K562 (cell line): Measurements from ENCODE around the gene ILKAP. TPM values are rescaled to one million over a fixed set of nuclear protein-coding genes. Genes with fewer than 3 reads are reported as not detected.

ENCODE experiments used
- ASH1L ChIP-seq: fragments of 450-650 bp; IDR thresholded peaks from 2 replicates; pipeline ENCODE4 v1.6.1; 2018; ENCODE audit warnings: borderline replicate concordance, mild to moderate bottlenecking, low read depth; ENCODE audit not compliant: partially characterized antibody
- BCL6 ChIP-seq: fragments of 250-450 bp; sonication (Bioruptor Pico); IDR thresholded peaks from 2 replicates; pipeline ENCODE4 v1.4.0; 2020
- BRF1 ChIP-seq: IDR thresholded peaks from 3 replicates; pipeline ENCODE4 v1.6.1; 2011; ENCODE audit warnings: borderline replicate concordance, mild to moderate bottlenecking; ENCODE audit not compliant: insufficient read length; ENCODE audit errors: extremely low read depth
- CBX3 ChIP-seq, 2 experiments: IDR thresholded peaks; 1 replicate in 1 of 2; 2 replicates in 1 of 2; pipeline ENCODE4 v1.6.1; 2012; ENCODE audit warnings: inconsistent platforms in 2 of 2, low read length in 2 of 2, borderline replicate concordance in 1 of 2, control low read depth in 1 of 2
- GATA2 ChIP-seq: sonication (generic); formaldehyde crosslinking; IDR thresholded peaks from 2 replicates; pipeline ENCODE4 v1.4.0; 2020; ENCODE audit warnings: mild to moderate bottlenecking, missing genetic modification reagents
- HIVEP1 ChIP-seq: fragments of 250-450 bp; sonication (Bioruptor Pico); IDR thresholded peaks from 2 replicates; pipeline ENCODE4 v1.4.0; 2020; ENCODE audit warnings: mild to moderate bottlenecking
- HNRNPLL ChIP-seq: fragments of 200-400 bp; formaldehyde crosslinking; IDR thresholded peaks from 2 replicates; pipeline ENCODE4 v1.6.1; 2017; ENCODE audit warnings: low read length, low read depth, mild to moderate bottlenecking; ENCODE audit not compliant: poor library complexity, severe bottlenecking
- KLF13 ChIP-seq: fragments of 450-650 bp; IDR thresholded peaks from 2 replicates; pipeline ENCODE4 v1.6.1; 2016; ENCODE audit warnings: missing genetic modification characterization, low read depth, mild to moderate bottlenecking, missing compliant biosample characterization, moderate library complexity, borderline replicate concordance
- LCOR ChIP-seq: sonication (generic); formaldehyde crosslinking; IDR thresholded peaks from 2 replicates; pipeline ENCODE4 v1.8.0; 2022; ENCODE audit warnings: mild to moderate bottlenecking, missing genetic modification reagents
- MTA1 ChIP-seq: fragments of 450-650 bp; IDR thresholded peaks from 2 replicates; pipeline ENCODE4 v1.6.1; 2017; ENCODE audit warnings: borderline replicate concordance
- NFIC ChIP-seq: fragments of 450-650 bp; IDR thresholded peaks from 2 replicates; pipeline ENCODE4 v1.6.1; 2017; ENCODE audit warnings: mild to moderate bottlenecking, inconsistent platforms
- PTRF ChIP-seq: fragments of 450-650 bp; IDR thresholded peaks from 2 replicates; pipeline ENCODE4 v1.6.1; 2016; ENCODE audit warnings: mild to moderate bottlenecking, missing genetic modification characterization, missing compliant biosample characterization
- SMARCE1 ChIP-seq: fragments of 450-650 bp; IDR thresholded peaks from 2 replicates; pipeline ENCODE4 v1.7.1; 2016; ENCODE audit warnings: mild to moderate bottlenecking
- TBL1XR1 ChIP-seq, 2 experiments: IDR thresholded peaks; 2 replicates each; pipeline ENCODE4 v1.6.1; 2012; ENCODE audit warnings: improper control_type of control experiment in 2 of 2, low read length in 2 of 2, mild to moderate bottlenecking in 1 of 2
- WHSC1 ChIP-seq: IDR thresholded peaks from one replicate; pipeline ENCODE4 v1.6.1; 2012; ENCODE audit warnings: low read length, control low read depth, inconsistent platforms
- ZBTB1 ChIP-seq: sonication (generic); formaldehyde crosslinking; IDR thresholded peaks from 2 replicates; pipeline ENCODE4 v1.8.1; 2023; ENCODE audit warnings: missing genetic modification reagents, low read depth, mild to moderate bottlenecking, borderline replicate concordance
- ZFP1 ChIP-seq: fragments of 450-650 bp; formaldehyde crosslinking; IDR thresholded peaks from 2 replicates; pipeline ENCODE4 v1.4.0; 2020; ENCODE audit warnings: mild to moderate bottlenecking, mixed read lengths
- ZNF12 ChIP-seq: sonication (generic); formaldehyde crosslinking; IDR thresholded peaks from 2 replicates; pipeline ENCODE4 v1.4.0; 2020; ENCODE audit warnings: mild to moderate bottlenecking, missing genetic modification reagents
- ZNF764 ChIP-seq: fragments of 250-450 bp; sonication (Bioruptor Pico); IDR thresholded peaks from 2 replicates; pipeline ENCODE4 v1.4.0; 2020; ENCODE audit warnings: low read depth, mild to moderate bottlenecking, moderate library complexity
- ZNF778 ChIP-seq: fragments of 450-650 bp; formaldehyde crosslinking; IDR thresholded peaks from 2 replicates; pipeline ENCODE4 v1.4.0; 2020; ENCODE audit warnings: mild to moderate bottlenecking, moderate library complexity
- polyA plus RNA-seq, 8 experiments: library from polyadenylated mRNA; depleted of rRNA in 4 of 8; stranded (reverse) in 5 of 8; unstranded in 3 of 8; fragments of >200 nt; fragmentation: Nextera tagmentation in 2 of 8; fragmentation: Illumina TruSeq in 1 of 8; extraction: Ambion mirVana in 2 of 8; extraction: Trizol in 1 of 8; gene quantifications; 2 replicates each; pipeline versions ENCODE4 v1.2.1 to v1.2.3, GENCODE V29; 2011 to 2014; ENCODE audit warnings: inconsistent platforms in 1 of 8, missing spikeins in 1 of 8
- total RNA-seq, 7 experiments: library from RNA; depleted of rRNA in 6 of 7; stranded (reverse); fragments of >200 nt in 6 of 7; fragmentation: Illumina TruSeq in 2 of 7; extraction: Trizol in 2 of 7; gene quantifications; 2 replicates each; pipeline versions ENCODE4 v1.2.1 to v1.2.3, GENCODE V29; 2011 to 2021; ENCODE audit warnings: low replicate concordance in 1 of 7
- TF ChIP-seq, protein P1 (sequence below): IDR thresholded peaks from 2 replicates; pipeline ENCODE4 v1.6.1; 2012; ENCODE audit warnings: low read depth, low read length, improper control_type of control experiment, borderline replicate concordance
- TF ChIP-seq, protein P2 (sequence below): fragments of 450-650 bp; IDR thresholded peaks from 2 replicates; pipeline ENCODE4 v1.7.0; 2016; ENCODE audit warnings: borderline replicate concordance
- TF ChIP-seq, protein P3 (sequence below): IDR thresholded peaks from 2 replicates; pipeline ENCODE4 v1.6.1; 2011; ENCODE audit warnings: borderline replicate concordance, low read depth, mild to moderate bottlenecking, moderate library complexity, low read length; ENCODE audit not compliant: insufficient read depth, poor library complexity, severe bottlenecking

ILKAP gene
- total and polyA plus RNA-seq, 9 of the 15 experiments (the other 6 are each of a cell fraction or from before 2014, with no cell fraction given): 3.1 to 43.9 (median 20.7) TPM

DNA sequence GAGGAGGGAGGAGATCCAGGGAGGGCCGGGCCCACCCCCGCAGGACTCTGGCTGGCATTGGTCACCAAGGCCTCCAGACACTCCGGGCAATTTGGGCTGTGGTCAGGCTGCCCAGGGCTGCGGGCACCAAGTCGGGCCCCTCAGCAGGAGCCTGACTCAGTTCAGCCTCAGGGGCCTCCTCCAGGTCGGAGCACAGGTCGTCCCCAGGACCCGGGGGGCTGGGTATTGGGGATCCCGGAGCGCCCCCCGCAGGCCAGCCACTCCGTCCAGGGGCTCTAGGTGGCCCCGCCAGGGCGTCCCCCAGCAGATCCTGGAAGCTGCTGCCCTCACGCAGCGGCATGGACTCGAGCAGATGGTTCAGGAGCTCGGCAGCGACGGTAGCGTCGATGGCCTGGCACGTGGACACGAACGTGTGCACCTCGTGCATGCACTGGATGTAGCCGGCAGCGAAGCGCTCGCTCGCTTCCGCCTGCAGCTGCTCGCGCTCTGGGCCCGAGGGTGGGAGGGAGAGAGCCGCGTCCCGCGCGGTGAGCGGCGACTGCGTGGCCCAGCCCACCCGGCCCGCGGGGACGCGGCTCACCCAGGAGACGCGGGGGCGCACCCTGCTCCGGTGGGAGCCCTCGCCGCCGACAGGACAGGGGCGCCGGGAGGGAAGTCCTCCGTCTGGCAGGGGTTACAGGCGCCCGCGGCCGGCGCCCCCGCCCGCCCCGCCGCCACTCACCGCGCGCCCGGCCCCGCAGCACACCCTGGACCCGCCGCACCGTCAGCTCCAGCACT is 35.5 kb upstream of the ILKAP start (continued):
- TF ChIP-seq, protein P1, sequence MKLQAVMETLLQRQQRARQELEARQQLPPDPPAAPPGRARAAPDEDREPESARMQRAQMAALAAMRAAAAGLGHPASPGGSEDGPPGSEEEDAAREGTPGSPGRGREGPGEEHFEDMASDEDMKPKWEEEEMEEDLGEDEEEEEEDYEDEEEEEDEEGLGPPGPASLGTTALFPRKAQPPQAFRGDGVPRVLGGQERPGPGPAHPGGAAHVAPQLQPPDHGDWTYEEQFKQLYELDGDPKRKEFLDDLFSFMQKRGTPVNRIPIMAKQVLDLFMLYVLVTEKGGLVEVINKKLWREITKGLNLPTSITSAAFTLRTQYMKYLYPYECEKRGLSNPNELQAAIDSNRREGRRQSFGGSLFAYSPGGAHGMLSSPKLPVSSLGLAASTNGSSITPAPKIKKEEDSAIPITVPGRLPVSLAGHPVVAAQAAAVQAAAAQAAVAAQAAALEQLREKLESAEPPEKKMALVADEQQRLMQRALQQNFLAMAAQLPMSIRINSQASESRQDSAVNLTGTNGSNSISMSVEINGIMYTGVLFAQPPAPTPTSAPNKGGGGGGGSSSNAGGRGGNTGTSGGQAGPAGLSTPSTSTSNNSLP: no peak
- TF ChIP-seq BRF1 (no peak), TBL1XR1 (IDR thresholded peaks at IDR 0.05; ENCODE audit: low read length in 2 of 2) (no peak), ZFP1 (CRISPR knock-in tag) (no peak), CBX3 (IDR thresholded peaks at IDR 0.05; ENCODE audit: borderline replicate concordance in 1 of 2, low read length in 2 of 2) (peak in 1 of 2 experiments; percentile 96; a peak in 2 of 3 replicates), ZNF12 (CRISPR knock-in tag) (peak; percentile 82), NFIC (no peak), HNRNPLL (no peak), WHSC1 (no peak), PTRF (no peak), MTA1 (no peak), SMARCE1 (no peak), LCOR (peak; percentile 82), BCL6 (CRISPR knock-in tag) (no peak), KLF13 (tag) (no peak), ZNF764 (no peak), ZNF778 (no peak), HIVEP1 (no peak), ZBTB1 (CRISPR knock-in tag) (peak; percentile 83), ASH1L (no peak), GATA2 (CRISPR knock-in tag) (peak; percentile 44; the same call in 1 of the 2 replicates)
- TF ChIP-seq, protein P2, sequence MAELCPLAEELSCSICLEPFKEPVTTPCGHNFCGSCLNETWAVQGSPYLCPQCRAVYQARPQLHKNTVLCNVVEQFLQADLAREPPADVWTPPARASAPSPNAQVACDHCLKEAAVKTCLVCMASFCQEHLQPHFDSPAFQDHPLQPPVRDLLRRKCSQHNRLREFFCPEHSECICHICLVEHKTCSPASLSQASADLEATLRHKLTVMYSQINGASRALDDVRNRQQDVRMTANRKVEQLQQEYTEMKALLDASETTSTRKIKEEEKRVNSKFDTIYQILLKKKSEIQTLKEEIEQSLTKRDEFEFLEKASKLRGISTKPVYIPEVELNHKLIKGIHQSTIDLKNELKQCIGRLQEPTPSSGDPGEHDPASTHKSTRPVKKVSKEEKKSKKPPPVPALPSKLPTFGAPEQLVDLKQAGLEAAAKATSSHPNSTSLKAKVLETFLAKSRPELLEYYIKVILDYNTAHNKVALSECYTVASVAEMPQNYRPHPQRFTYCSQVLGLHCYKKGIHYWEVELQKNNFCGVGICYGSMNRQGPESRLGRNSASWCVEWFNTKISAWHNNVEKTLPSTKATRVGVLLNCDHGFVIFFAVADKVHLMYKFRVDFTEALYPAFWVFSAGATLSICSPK: no peak
- TF ChIP-seq, protein P3, sequence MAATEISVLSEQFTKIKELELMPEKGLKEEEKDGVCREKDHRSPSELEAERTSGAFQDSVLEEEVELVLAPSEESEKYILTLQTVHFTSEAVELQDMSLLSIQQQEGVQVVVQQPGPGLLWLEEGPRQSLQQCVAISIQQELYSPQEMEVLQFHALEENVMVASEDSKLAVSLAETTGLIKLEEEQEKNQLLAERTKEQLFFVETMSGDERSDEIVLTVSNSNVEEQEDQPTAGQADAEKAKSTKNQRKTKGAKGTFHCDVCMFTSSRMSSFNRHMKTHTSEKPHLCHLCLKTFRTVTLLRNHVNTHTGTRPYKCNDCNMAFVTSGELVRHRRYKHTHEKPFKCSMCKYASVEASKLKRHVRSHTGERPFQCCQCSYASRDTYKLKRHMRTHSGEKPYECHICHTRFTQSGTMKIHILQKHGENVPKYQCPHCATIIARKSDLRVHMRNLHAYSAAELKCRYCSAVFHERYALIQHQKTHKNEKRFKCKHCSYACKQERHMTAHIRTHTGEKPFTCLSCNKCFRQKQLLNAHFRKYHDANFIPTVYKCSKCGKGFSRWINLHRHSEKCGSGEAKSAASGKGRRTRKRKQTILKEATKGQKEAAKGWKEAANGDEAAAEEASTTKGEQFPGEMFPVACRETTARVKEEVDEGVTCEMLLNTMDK: no peak
